PC-9 (cell line): ENCODE measurements around the gene REV1. TPM values are rescaled to one million over a fixed set of nuclear protein-coding genes. Genes with fewer than 3 reads are reported as not detected.
"Not testable (repeated sequence)": the region's sequence is repeated elsewhere in the genome, so short reads cannot be mapped to it uniquely, and the experiment has no call there.

ENCODE experiments used
- BruUV-seq: library from RNA; stranded (reverse); fragments of 400-500 nt; replicated peaks from 2 replicates; lab custom pipeline; 2021; lab: Mats Ljungman, UMichigan
- CTCF ChIA-PET: fragments of 300-600 bp; sonication (Branson Sonifier 250); formaldehyde crosslinking; loops from one replicate; lab custom pipeline; 2022; ENCODE audit warnings: antibody characterized with exemption; lab: Charles Lee
- POLR2A ChIA-PET: fragments of 300-600 bp; sonication (Branson Sonifier 250); formaldehyde crosslinking; loops from one replicate; lab custom pipeline; 2022; ENCODE audit warnings: antibody characterized with exemption; ENCODE audit not compliant: unreplicated experiment; lab: Charles Lee
- DNase-seq, 2 experiments: peaks; one replicate each; pipeline versions ENCODE4 v3.0.0 to v3.0.0-alpha.2; 2015 to 2022; ENCODE audit warnings: mixed read lengths in 1 of 2
- H2AFZ ChIP-seq: fragments of 200-600 bp; sonication (generic); 2 replicates; pipeline ENCODE4 v1.8.1; 2017; ENCODE audit warnings: antibody characterized with exemption
- H3F3A ChIP-seq: fragments of 200-600 bp; sonication (generic); 2 replicates; pipeline ENCODE4 v1.8.1; 2017; ENCODE audit warnings: antibody characterized with exemption, mild to moderate bottlenecking, low read depth; ENCODE audit not compliant: insufficient read depth
- H3K27ac ChIP-seq: fragments of 200-600 bp; sonication (generic); 2 replicates; pipeline ENCODE4 v1.6.1; 2016; ENCODE audit warnings: mixed run types
- H3K27me3 ChIP-seq: fragments of 200-600 bp; sonication (generic); 2 replicates; pipeline ENCODE4 v1.6.1; 2016; ENCODE audit warnings: low read depth, mixed run types; ENCODE audit not compliant: insufficient read depth
- H3K36me3 ChIP-seq: fragments of 200-600 bp; sonication (generic); 2 replicates; pipeline ENCODE4 v1.6.1; 2016; ENCODE audit warnings: low read depth, mixed run types
- H3K4me1 ChIP-seq: fragments of 200-600 bp; sonication (generic); replicated peaks from 2 replicates; pipeline ENCODE4 v1.6.1; 2016; ENCODE audit warnings: mixed run types; ENCODE audit not compliant: insufficient read depth
- H3K4me2 ChIP-seq: fragments of 200-600 bp; sonication (generic); 2 replicates; pipeline ENCODE4 v1.6.1; 2017; ENCODE audit warnings: mixed run types
- H3K4me3 ChIP-seq: fragments of 200-600 bp; sonication (generic); 2 replicates; pipeline ENCODE4 v1.6.1; 2016; ENCODE audit warnings: mixed run types
- H3K79me2 ChIP-seq: fragments of 200-600 bp; sonication (generic); 2 replicates; pipeline ENCODE4 v1.6.1; 2017; ENCODE audit warnings: low read depth, mixed run types
- H3K9me2 ChIP-seq: fragments of 200-600 bp; sonication (generic); 2 replicates; pipeline ENCODE4 v1.8.1; 2017; ENCODE audit warnings: mild to moderate bottlenecking; ENCODE audit not compliant: insufficient read depth
- H3K9me3 ChIP-seq: fragments of 200-600 bp; sonication (generic); 2 replicates; pipeline ENCODE4 v1.8.1; 2016; ENCODE audit warnings: low read depth; ENCODE audit not compliant: insufficient read depth
- H4K20me1 ChIP-seq: fragments of 200-600 bp; sonication (generic); 2 replicates; pipeline ENCODE4 v1.8.1; 2017; ENCODE audit not compliant: insufficient read depth
- CTCF ChIP-seq: fragments of 200-600 bp; sonication (generic); conservative IDR thresholded peaks from 2 replicates; pipeline ENCODE4 v1.6.1; 2017; ENCODE audit warnings: mixed run types, antibody characterized with exemption, mild to moderate bottlenecking, moderate library complexity
- EZH2 ChIP-seq: fragments of 200-600 bp; sonication (generic); IDR thresholded peaks from 2 replicates; pipeline ENCODE4 v1.8.0; 2017; ENCODE audit warnings: antibody characterized with exemption, low read depth
- intact Hi-C: fragments of 100-400 bp; cut with micrococcal nuclease; formaldehyde crosslinking; loops from one replicate; pipeline ENCODE4 v1.10.0; 2022; ENCODE audit not compliant: unreplicated experiment
- total RNA-seq: library from RNA; stranded (reverse); gene quantifications from 2 replicates; pipeline ENCODE4 v1.2.3, GENCODE V29; 2021

REV1 gene
- total RNA-seq, 1 experiment from 2014 or later: 50.5 TPM

- BruUV-seq: no TSS peak
- TF ChIP-seq CTCF (no peak), EZH2 (no peak)
- Histone ChIP-seq H3K4me3 (no peak overlapping the region), H3K27ac (no peak overlapping the region), H3K4me1 (no peaks in the 10 kb centered on the region), H2AFZ (no peak overlapping the region), H4K20me1 (peaks cover 13% of the 10 kb centered on the region; the same call in 1 of the 2 replicates), H3F3A (peaks cover 1% of the 10 kb centered on the region; the same call in 1 of the 2 replicates), H3K27me3 (no peaks in the 10 kb centered on the region), H3K4me2 (no peak overlapping the region), H3K79me2 (no peaks in the 10 kb centered on the region), H3K9me3 (no peaks in the 10 kb centered on the region), H3K36me3 (peaks cover 48% of the 10 kb centered on the region), H3K9me2 (no peaks in the 10 kb centered on the region)
- CTCF ChIA-PET: no interaction called here
- DNase-seq: no peak
- intact Hi-C loops: no loop called here
- POLR2A ChIA-PET: no interaction called here
Observed at GRCh38 chr2:99365661-99366060, 124.2 kb downstream of the REV1 start.

- ChIA-PET CTCF (interaction anchor here (0.7 kb wide), 1 partner anchor 184 kb away, joined by 3 read pairs; no protein-coding TSS in a partner anchor), POLR2A (interaction anchor here (0.6 kb wide), 1 partner anchor 939 kb away, joined by 6 read pairs; no protein-coding TSS in a partner anchor)
- no peaks in the 10 kb centered on the region for H3K27me3 ChIP-seq
- no peak overlapping the region for H2AFZ ChIP-seq
- BruUV-seq: no TSS peak
- H3F3A ChIP-seq: no peaks in the 10 kb centered on the region; the same call in 1 of the 2 replicates
- H3K79me2 ChIP-seq: peaks cover 82% of the 10 kb centered on the region
- no peak overlapping the region for H3K4me2 ChIP-seq
- DNase-seq: no peak
- TF ChIP-seq CTCF: no peak
- TF ChIP-seq EZH2: no peak
- H3K4me3 ChIP-seq: no peak overlapping the region
- H4K20me1 ChIP-seq: peaks cover 79% of the 10 kb centered on the region
- no peak overlapping the region for H3K27ac ChIP-seq
- H3K9me3 ChIP-seq: no peaks in the 10 kb centered on the region
- H3K36me3 ChIP-seq: peaks cover 11% of the 10 kb centered on the region
- intact Hi-C loops: no loop called here
- H3K9me2 ChIP-seq: no peaks in the 10 kb centered on the region; the same call in 1 of the 2 replicates
- no peaks in the 10 kb centered on the region for H3K4me1 ChIP-seq
Observed at GRCh38 chr2:99356853-99357252, 133.0 kb downstream of the REV1 start.

- H3F3A ChIP-seq, POLR2A ChIA-PET, CTCF ChIA-PET, H2AFZ ChIP-seq, DNase-seq, H3K27me3 ChIP-seq, H3K4me1 ChIP-seq, H3K4me3 ChIP-seq, intact Hi-C loops, H3K27ac ChIP-seq, H3K9me2 ChIP-seq, H3K9me3 ChIP-seq, H3K4me2 ChIP-seq, H3K36me3 ChIP-seq, BruUV-seq: not testable (repeated sequence)
- Histone ChIP-seq H4K20me1 (peaks cover 89% of the 10 kb centered on the region), H3K79me2 (peaks cover 96% of the 10 kb centered on the region)
Observed at GRCh38 chr2:99354825-99355224, 135.0 kb downstream of the REV1 start.

GRCh38 chr2:99354070-99354469 is 135.7 kb downstream of the REV1 start:
- Histone ChIP-seq H3K4me3 (no peak overlapping the region), H3K4me2 (no peak overlapping the region), H4K20me1 (peaks cover 90% of the 10 kb centered on the region), H3K27me3 (no peaks in the 10 kb centered on the region), H3K36me3 (no peaks in the 10 kb centered on the region), H2AFZ (no peak overlapping the region), H3K9me3 (no peaks in the 10 kb centered on the region), H3K27ac (no peak overlapping the region), H3K79me2 (peaks cover 96% of the 10 kb centered on the region), H3K9me2 (no peaks in the 10 kb centered on the region; the same call in 1 of the 2 replicates), H3K4me1 (no peaks in the 10 kb centered on the region), H3F3A (peaks cover under 1% of the 10 kb centered on the region)
- ChIA-PET CTCF (no interaction called here), POLR2A (no interaction called here)
- no TSS peak for BruUV-seq
- intact Hi-C loops: no loop called here
- no peak for DNase-seq
- no peak for TF ChIP-seq CTCF
- no peak for TF ChIP-seq EZH2
